K562 (cell line): ENCODE measurements around the gene DBP. TPM values are rescaled to one million over a fixed set of nuclear protein-coding genes. Genes with fewer than 3 reads are reported as not detected.

Source experiments
- ETS1 ChIP-seq: conservative IDR thresholded peaks from 2 replicates; pipeline ENCODE4 v1.6.1; 2011; ENCODE audit warnings: low read depth, mild to moderate bottlenecking, low read length; ENCODE audit not compliant: control insufficient read depth
- HCFC1 ChIP-seq: IDR thresholded peaks from 2 replicates; pipeline ENCODE4 v1.6.1; 2012; ENCODE audit warnings: low read depth, low read length, improper control_type of control experiment
- HMGN3 ChIP-seq: IDR thresholded peaks from 2 replicates; pipeline ENCODE4 v1.6.1; 2011; ENCODE audit warnings: borderline replicate concordance, low read depth, mild to moderate bottlenecking, mixed read lengths, low read length; ENCODE audit not compliant: insufficient read length; ENCODE audit errors: extremely low read depth
- NCOA2 ChIP-seq, 2 experiments: fragments of 450-650 bp; IDR thresholded peaks; 2 replicates each; pipeline ENCODE4 v1.6.1; 2018; ENCODE audit warnings: mild to moderate bottlenecking in 2 of 2, moderate library complexity in 1 of 2; ENCODE audit not compliant: partially characterized antibody in 2 of 2
- NEUROD1 ChIP-seq: fragments of 150-350 bp; IDR thresholded peaks from 2 replicates; pipeline ENCODE4 v1.6.1; 2014; ENCODE audit warnings: borderline replicate concordance, low read length, low read depth; ENCODE audit not compliant: partially characterized antibody
- NFXL1 ChIP-seq: fragments of 450-650 bp; formaldehyde crosslinking; IDR thresholded peaks from 2 replicates; pipeline ENCODE4 v1.4.0; 2021; ENCODE audit warnings: mild to moderate bottlenecking
- RBM39 ChIP-seq: fragments of 200-400 bp; formaldehyde crosslinking; optimal IDR thresholded peaks from 2 replicates; pipeline ENCODE3; 2018; ENCODE audit warnings: low read depth, low read length
- SMAD3 ChIP-seq: fragments of 450-650 bp; formaldehyde crosslinking; conservative IDR thresholded peaks from 2 replicates; pipeline ENCODE4 v1.4.0; 2020; ENCODE audit warnings: mild to moderate bottlenecking
- SMAD4 ChIP-seq: fragments of 250-450 bp; sonication (Bioruptor Pico); conservative IDR thresholded peaks from 2 replicates; pipeline ENCODE4 v1.8.0; 2021; ENCODE audit warnings: inconsistent platforms, mild to moderate bottlenecking, moderate library complexity
- SP2 ChIP-seq: IDR thresholded peaks from 2 replicates; pipeline ENCODE4 v1.6.1; 2011; ENCODE audit warnings: mild to moderate bottlenecking, low read depth, low read length, moderate library complexity; ENCODE audit not compliant: poor library complexity, severe bottlenecking; ENCODE audit errors: extremely low read depth
- STAT6 ChIP-seq: sonication (generic); formaldehyde crosslinking; IDR thresholded peaks from 2 replicates; pipeline ENCODE4 v1.8.1; 2023; ENCODE audit warnings: mild to moderate bottlenecking, missing genetic modification reagents
- U2AF2 ChIP-seq: fragments of 200-400 bp; formaldehyde crosslinking; optimal IDR thresholded peaks from 2 replicates; pipeline ENCODE3; 2017; ENCODE audit warnings: low read depth, mild to moderate bottlenecking, low read length
- ZBTB34 ChIP-seq: fragments of 250-450 bp; sonication (Bioruptor Pico); IDR thresholded peaks from 2 replicates; pipeline ENCODE4 v1.8.0; 2021; ENCODE audit warnings: mild to moderate bottlenecking, moderate library complexity
- ZC3H8 ChIP-seq: fragments of 450-650 bp; IDR thresholded peaks from 2 replicates; pipeline ENCODE4 v1.6.1; 2017
- ZNF174 ChIP-seq: fragments of 250-450 bp; sonication (Bioruptor Pico); IDR thresholded peaks from 2 replicates; pipeline ENCODE4 v1.4.0; 2020; ENCODE audit warnings: mild to moderate bottlenecking
- ZNF253 ChIP-seq: fragments of 250-450 bp; sonication (Bioruptor Pico); conservative IDR thresholded peaks from 2 replicates; pipeline ENCODE4 v1.6.1; 2021; ENCODE audit warnings: mild to moderate bottlenecking
- ZSCAN29 ChIP-seq: fragments of 450-650 bp; IDR thresholded peaks from 2 replicates; pipeline ENCODE4 v1.6.1; 2017
- polyA plus RNA-seq, 8 experiments: library from polyadenylated mRNA; depleted of rRNA in 4 of 8; stranded (reverse) in 5 of 8; unstranded in 3 of 8; fragments of >200 nt; fragmentation: Nextera tagmentation in 2 of 8; fragmentation: Illumina TruSeq in 1 of 8; extraction: Ambion mirVana in 2 of 8; extraction: Trizol in 1 of 8; gene quantifications; 2 replicates each; pipeline versions ENCODE4 v1.2.1 to v1.2.3, GENCODE V29; 2011 to 2014; ENCODE audit warnings: inconsistent platforms in 1 of 8, missing spikeins in 1 of 8
- total RNA-seq, 7 experiments: library from RNA; depleted of rRNA in 6 of 7; stranded (reverse); fragments of >200 nt in 6 of 7; fragmentation: Illumina TruSeq in 2 of 7; extraction: Trizol in 2 of 7; gene quantifications; 2 replicates each; pipeline versions ENCODE4 v1.2.1 to v1.2.3, GENCODE V29; 2011 to 2021; ENCODE audit warnings: low replicate concordance in 1 of 7
- TF ChIP-seq, protein P1 (sequence below): fragments of 250-450 bp; sonication (Bioruptor Pico); IDR thresholded peaks from 2 replicates; pipeline ENCODE4 v1.8.0; 2021; ENCODE audit warnings: moderate library complexity, mild to moderate bottlenecking, inconsistent platforms
- TF ChIP-seq, protein P2 (sequence below), 2 experiments: IDR thresholded peaks; 2 replicates each; pipeline ENCODE4 v1.6.1; 2011; ENCODE audit warnings: borderline replicate concordance in 1 of 2, control low read depth in 1 of 2, low read depth in 1 of 2, low read length in 1 of 2, mild to moderate bottlenecking in 1 of 2, mixed read lengths in 1 of 2, moderate library complexity in 1 of 2; ENCODE audit not compliant: insufficient read depth in 1 of 2, insufficient read length in 1 of 2, poor library complexity in 1 of 2, severe bottlenecking in 1 of 2; ENCODE audit errors: extremely low read depth in 1 of 2

DBP gene
- total and polyA plus RNA-seq, 9 of the 15 experiments (the other 6 are each of a cell fraction or from before 2014, with no cell fraction given), result 0.25 to 5.5 (median 1.8) TPM

- TF ChIP-seq ZNF253 (CRISPR knock-in tag) (no peak), ZC3H8 (no peak), HMGN3 (no peak), ZNF174 (CRISPR knock-in tag) (no peak), SMAD4 (CRISPR knock-in tag) (no peak), NEUROD1 (no peak), U2AF2 (no peak), RBM39 (no peak), ZBTB34 (no peak), ETS1 (no peak), ZSCAN29 (no peak), NCOA2 (IDR thresholded peaks at IDR 0.05; ENCODE audit: partially characterized antibody in 2 of 2) (no peak), SP2 (no peak), STAT6 (CRISPR knock-in tag) (no peak), HCFC1 (no peak), SMAD3 (CRISPR knock-in tag) (no peak), NFXL1 (CRISPR knock-in tag) (no peak)
- TF ChIP-seq, protein P1, sequence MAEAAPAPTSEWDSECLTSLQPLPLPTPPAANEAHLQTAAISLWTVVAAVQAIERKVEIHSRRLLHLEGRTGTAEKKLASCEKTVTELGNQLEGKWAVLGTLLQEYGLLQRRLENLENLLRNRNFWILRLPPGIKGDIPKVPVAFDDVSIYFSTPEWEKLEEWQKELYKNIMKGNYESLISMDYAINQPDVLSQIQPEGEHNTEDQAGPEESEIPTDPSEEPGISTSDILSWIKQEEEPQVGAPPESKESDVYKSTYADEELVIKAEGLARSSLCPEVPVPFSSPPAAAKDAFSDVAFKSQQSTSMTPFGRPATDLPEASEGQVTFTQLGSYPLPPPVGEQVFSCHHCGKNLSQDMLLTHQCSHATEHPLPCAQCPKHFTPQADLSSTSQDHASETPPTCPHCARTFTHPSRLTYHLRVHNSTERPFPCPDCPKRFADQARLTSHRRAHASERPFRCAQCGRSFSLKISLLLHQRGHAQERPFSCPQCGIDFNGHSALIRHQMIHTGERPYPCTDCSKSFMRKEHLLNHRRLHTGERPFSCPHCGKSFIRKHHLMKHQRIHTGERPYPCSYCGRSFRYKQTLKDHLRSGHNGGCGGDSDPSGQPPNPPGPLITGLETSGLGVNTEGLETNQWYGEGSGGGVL, result no peak
- TF ChIP-seq, protein P2, sequence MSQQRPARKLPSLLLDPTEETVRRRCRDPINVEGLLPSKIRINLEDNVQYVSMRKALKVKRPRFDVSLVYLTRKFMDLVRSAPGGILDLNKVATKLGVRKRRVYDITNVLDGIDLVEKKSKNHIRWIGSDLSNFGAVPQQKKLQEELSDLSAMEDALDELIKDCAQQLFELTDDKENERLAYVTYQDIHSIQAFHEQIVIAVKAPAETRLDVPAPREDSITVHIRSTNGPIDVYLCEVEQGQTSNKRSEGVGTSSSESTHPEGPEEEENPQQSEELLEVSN (IDR thresholded peaks at IDR 0.05; ENCODE audit: borderline replicate concordance in 1 of 2, extremely low read depth in 1 of 2, insufficient read depth in 1 of 2, insufficient read length in 1 of 2, low read depth in 1 of 2, low read length in 1 of 2, poor library complexity in 1 of 2, severe bottlenecking in 1 of 2), result no peak
Measured at GRCh38 chr19:48654299-48655059, 17.3 kb upstream of the DBP start (continued).
